SH-SY5Y (cell line): ENCODE data around the gene CXCR6.

ENCODE experiments used
- GATA2 ChIP-seq: IDR thresholded peaks from 2 replicates; pipeline ENCODE4 v1.6.1; 2011; ENCODE audit warnings: mild to moderate bottlenecking, low read depth, low read length
- GATA3 ChIP-seq: IDR thresholded peaks from 2 replicates; pipeline ENCODE4 v1.6.1; 2011; ENCODE audit warnings: low read depth, mild to moderate bottlenecking, low read length, moderate library complexity

GRCh38 chr3:45940004-45940780 is 3.1 kb upstream of the CXCR6 start:
- TF ChIP-seq GATA2 (no peak), GATA3 (no peak)
